HEK293T (cell line): ENCODE data around the gene PDE6A.

Experiments
- CTCF ChIA-PET: fragments of 350-600 bp; formaldehyde crosslinking; extraction: SDS; loops from one replicate; lab custom pipeline; 2021; ENCODE audit warnings: antibody characterized with exemption, inconsistent platforms; lab: Yijun Ruan, JAX
- POLR2A ChIA-PET: fragments of 350-600 bp; formaldehyde crosslinking; extraction: SDS; loops from one replicate; lab custom pipeline; 2020; ENCODE audit warnings: antibody characterized with exemption, inconsistent platforms; lab: Yijun Ruan, JAX
- DNase-seq: peaks from one replicate; pipeline ENCODE4 v3.0.0; 2012; ENCODE audit warnings: mixed read lengths; ENCODE audit errors: extremely low spot score
- ARNT ChIP-seq: fragments of 450-650 bp; IDR thresholded peaks from 2 replicates; pipeline ENCODE4 v1.6.1; 2017; ENCODE audit warnings: mild to moderate bottlenecking
- BHLHE40 ChIP-seq: fragments of 450-650 bp; IDR thresholded peaks from 2 replicates; pipeline ENCODE4 v1.6.1; 2016; ENCODE audit warnings: mild to moderate bottlenecking, moderate library complexity, borderline replicate concordance
- CTBP1 ChIP-seq: fragments of 450-650 bp; IDR thresholded peaks from 2 replicates; pipeline ENCODE4 v1.6.1; 2016; ENCODE audit warnings: borderline replicate concordance
- ELF4 ChIP-seq: fragments of 450-650 bp; IDR thresholded peaks from 2 replicates; pipeline ENCODE4 v1.6.1; 2017; ENCODE audit warnings: antibody characterized with exemption
- FOXA1 ChIP-seq: fragments of 450-650 bp; IDR thresholded peaks from 2 replicates; pipeline ENCODE4 v1.6.1; 2016; ENCODE audit warnings: mild to moderate bottlenecking
- FOXK2 ChIP-seq: fragments of 450-650 bp; IDR thresholded peaks from 2 replicates; pipeline ENCODE4 v1.6.1; 2016; ENCODE audit warnings: mild to moderate bottlenecking
- FOXM1 ChIP-seq: fragments of 450-650 bp; IDR thresholded peaks from 2 replicates; pipeline ENCODE4 v1.6.1; 2017; ENCODE audit warnings: mild to moderate bottlenecking, borderline replicate concordance
- HDGF ChIP-seq: fragments of 450-650 bp; IDR thresholded peaks from 2 replicates; pipeline ENCODE4 v1.6.1; 2017; ENCODE audit warnings: antibody characterized with exemption, borderline replicate concordance
- L3MBTL2 ChIP-seq: fragments of 450-650 bp; conservative IDR thresholded peaks from 2 replicates; pipeline ENCODE4 v1.6.1; 2016; ENCODE audit warnings: mild to moderate bottlenecking
- LEF1 ChIP-seq: fragments of 450-650 bp; IDR thresholded peaks from 2 replicates; pipeline ENCODE4 v1.6.1; 2017; ENCODE audit warnings: mild to moderate bottlenecking, borderline replicate concordance
- NFRKB ChIP-seq: fragments of 450-650 bp; IDR thresholded peaks from 2 replicates; pipeline ENCODE4 v1.6.1; 2016; ENCODE audit warnings: mild to moderate bottlenecking, moderate library complexity
- SP1 ChIP-seq: fragments of 450-650 bp; IDR thresholded peaks from 2 replicates; pipeline ENCODE4 v1.6.1; 2017
- SUZ12 ChIP-seq: fragments of 450-650 bp; IDR thresholded peaks from 2 replicates; pipeline ENCODE4 v1.6.1; 2016; ENCODE audit warnings: mild to moderate bottlenecking
- TARDBP ChIP-seq: fragments of 450-650 bp; IDR thresholded peaks from 2 replicates; pipeline ENCODE4 v1.6.1; 2016
- ZNF384 ChIP-seq: fragments of 450-650 bp; IDR thresholded peaks from 2 replicates; pipeline ENCODE4 v1.6.1; 2016
- TF ChIP-seq, protein P1 (sequence below): fragments of 450-650 bp; IDR thresholded peaks from 2 replicates; pipeline ENCODE4 v1.6.1; 2016

Gene PDE6A

DNA sequence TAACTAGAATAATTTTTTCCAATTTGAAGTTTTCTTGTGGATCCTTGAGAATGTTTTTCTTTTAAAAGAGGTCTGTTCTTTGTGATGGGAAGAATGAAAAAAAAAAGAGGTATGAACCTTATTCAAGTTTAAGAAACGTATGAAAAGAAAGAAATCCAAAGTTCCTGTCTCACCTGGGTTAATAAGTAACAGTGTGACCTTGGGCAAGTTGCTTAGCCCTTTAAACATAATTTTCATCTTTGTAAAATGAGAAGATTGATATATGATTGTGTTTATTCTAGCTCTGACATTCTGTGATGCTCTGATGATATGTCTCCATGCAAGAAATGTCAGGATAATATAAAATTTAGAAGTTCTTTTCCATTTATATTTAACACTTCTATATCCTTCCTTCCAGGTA lies 35.3 kb upstream of the PDE6A start:
- ChIA-PET CTCF (interaction anchor here (1.3 kb wide), 1 partner anchor 18 kb away, joined by 7 read pairs; no protein-coding TSS in a partner anchor), POLR2A (no interaction called here)
- TF ChIP-seq FOXA1: no peak
- no peak for TF ChIP-seq NFRKB
- no peak for TF ChIP-seq ELF4
- TF ChIP-seq TARDBP: no peak
- TF ChIP-seq ZNF384: no peak
- no peak for TF ChIP-seq CTBP1
- TF ChIP-seq ARNT: no peak
- no peak for TF ChIP-seq BHLHE40
- TF ChIP-seq, protein P1, sequence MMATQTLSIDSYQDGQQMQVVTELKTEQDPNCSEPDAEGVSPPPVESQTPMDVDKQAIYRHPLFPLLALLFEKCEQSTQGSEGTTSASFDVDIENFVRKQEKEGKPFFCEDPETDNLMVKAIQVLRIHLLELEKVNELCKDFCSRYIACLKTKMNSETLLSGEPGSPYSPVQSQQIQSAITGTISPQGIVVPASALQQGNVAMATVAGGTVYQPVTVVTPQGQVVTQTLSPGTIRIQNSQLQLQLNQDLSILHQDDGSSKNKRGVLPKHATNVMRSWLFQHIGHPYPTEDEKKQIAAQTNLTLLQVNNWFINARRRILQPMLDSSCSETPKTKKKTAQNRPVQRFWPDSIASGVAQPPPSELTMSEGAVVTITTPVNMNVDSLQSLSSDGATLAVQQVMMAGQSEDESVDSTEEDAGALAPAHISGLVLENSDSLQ: no peak
- TF ChIP-seq L3MBTL2: no peak
- no peak for TF ChIP-seq SUZ12
- TF ChIP-seq SP1: no peak
- DNase-seq: no peak

DNA sequence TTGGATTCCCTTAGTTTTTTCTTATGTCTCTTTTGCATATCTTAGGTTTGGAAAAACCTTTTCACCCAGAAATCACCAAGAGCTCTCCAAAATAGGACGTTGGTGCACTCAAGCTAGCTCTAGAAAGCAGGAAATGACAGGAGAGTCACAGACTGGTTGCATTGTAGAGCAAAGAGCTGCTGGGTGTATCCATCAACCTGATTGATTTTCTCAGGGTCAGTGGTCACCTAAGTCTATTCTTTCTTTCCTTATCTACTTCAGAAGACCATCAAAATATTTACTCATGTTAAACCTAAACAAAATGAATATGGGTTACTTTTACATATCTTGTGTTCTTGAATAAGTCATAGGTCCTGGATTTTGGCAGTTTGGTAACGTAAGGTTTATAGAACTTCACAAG lies 30.8 kb upstream of the PDE6A start:
- CTCF ChIA-PET: interaction anchor here (0.6 to 1.1 kb wide), 2 partner anchors 16 to 121 kb away, joined by 3 read pairs; no protein-coding TSS in a partner anchor
- POLR2A ChIA-PET: interaction anchor here (1.4 kb wide), 1 partner anchor 15 kb away, joined by 3 read pairs; the partner anchor contains the start of gene SLC26A2
- TF ChIP-seq BHLHE40 (no peak), NFRKB (no peak), HDGF (no peak), FOXK2 (no peak), CTBP1 (no peak), LEF1 (no peak), TARDBP (no peak), SUZ12 (no peak), FOXM1 (no peak), ELF4 (no peak), SP1 (no peak), L3MBTL2 (no peak), FOXA1 (no peak), ARNT (no peak), ZNF384 (no peak)
- TF ChIP-seq, protein P1: no peak
- no peak for DNase-seq

DNA sequence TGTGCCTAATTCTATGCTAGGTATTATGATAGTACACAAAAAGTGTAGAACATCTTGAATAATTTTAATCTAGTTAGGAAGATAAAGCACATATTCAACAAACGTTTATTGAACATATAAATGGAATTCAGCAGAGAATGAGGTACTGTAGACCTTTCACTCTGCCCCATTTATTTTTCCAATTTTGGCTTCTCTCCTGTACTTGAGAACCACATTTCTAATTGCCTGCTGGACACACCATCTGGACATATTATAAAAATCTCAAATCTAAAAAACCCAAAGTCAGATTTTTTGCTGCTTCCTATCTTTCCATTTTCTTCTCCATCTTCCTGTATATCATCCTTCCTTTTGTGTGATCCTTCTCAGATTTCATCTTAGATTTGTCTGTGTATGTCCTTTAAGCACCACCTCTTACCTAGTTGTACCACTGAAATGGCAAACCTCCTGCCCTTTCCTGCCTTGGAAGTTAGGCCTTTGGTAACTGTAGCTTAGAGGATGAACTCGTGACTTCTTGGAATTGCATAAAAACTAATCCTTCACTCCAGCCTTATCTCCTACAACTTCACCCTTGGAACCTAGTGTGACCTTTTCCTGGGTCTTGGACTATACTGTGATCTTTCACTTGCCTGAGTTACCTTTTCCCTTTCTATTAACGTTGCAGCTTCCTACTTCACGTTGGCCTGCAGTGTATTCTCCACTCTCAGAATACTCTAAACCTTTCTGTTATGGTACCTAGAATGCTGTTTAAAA lies 24.8 kb upstream of the PDE6A start:
- no peak for DNase-seq
- ChIA-PET CTCF (interaction anchor here (0.6 to 0.7 kb wide), 2 partner anchors 117 to 1112 kb away, joined by 3 to 4 read pairs; no protein-coding TSS in a partner anchor), POLR2A (interaction anchor here (1.8 kb wide), 1 partner anchor 9 kb away, joined by 9 read pairs; the partner anchor contains the start of gene SLC26A2)
- TF ChIP-seq FOXA1 (no peak), ZNF384 (no peak), SUZ12 (no peak), ARNT (no peak), FOXK2 (no peak), LEF1 (no peak), L3MBTL2 (no peak), NFRKB (no peak), CTBP1 (no peak), ELF4 (no peak)
- TF ChIP-seq, protein P1: no peak

DNA sequence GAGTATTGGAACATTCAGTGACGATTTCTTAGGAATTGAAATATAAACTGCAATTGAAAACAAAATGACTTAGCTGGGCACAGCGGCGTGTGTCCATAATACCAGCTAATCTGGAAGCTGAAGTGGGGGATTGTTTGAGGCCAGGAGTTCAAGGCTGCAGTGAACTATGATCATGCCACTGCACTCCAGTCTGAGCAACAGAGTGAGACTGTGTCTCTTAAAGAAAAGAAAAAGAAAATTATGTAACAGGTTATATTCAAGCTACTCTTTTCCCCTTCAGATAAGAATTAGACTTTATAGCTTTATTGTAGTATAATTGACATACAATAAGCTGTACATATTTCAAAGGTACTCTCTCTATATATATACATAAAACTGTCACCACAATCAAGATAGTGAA lies 22.4 kb upstream of the PDE6A start:
- POLR2A ChIA-PET: no interaction called here

DNA sequence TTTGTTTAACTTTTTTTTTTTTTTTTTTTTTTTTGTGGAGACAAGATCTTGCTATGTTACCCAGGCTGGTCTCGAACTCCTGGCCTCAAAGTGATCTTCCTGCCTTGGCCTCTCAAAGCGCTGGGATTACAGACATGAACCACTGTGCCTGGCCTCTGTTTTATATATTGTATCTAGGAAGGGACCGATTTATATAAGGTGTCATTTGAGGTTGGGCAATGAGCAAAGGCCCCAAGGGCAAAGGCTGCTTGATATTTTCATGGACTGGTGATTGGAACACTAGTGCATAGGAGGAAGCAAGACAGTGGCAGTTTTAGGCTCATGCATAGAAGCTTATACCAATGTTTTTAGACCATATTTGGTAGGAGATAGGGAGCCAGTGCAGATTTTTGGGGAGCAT lies 19.1 kb upstream of the PDE6A start:
- CTCF ChIA-PET: no interaction called here
- TF ChIP-seq, protein P1: no peak
- TF ChIP-seq HDGF (no peak), FOXA1 (no peak), BHLHE40 (no peak), CTBP1 (no peak), SP1 (no peak), TARDBP (no peak), SUZ12 (no peak), FOXK2 (no peak), NFRKB (no peak), ARNT (no peak), ZNF384 (no peak), FOXM1 (no peak), LEF1 (no peak), ELF4 (no peak), L3MBTL2 (no peak)
- DNase-seq: no peak
- POLR2A ChIA-PET: no interaction called here

More for the DNA sequence above, 22.4 kb upstream of the PDE6A start:
- TF ChIP-seq FOXK2: no peak
- TF ChIP-seq LEF1: no peak
- TF ChIP-seq CTBP1: no peak
- no peak for TF ChIP-seq SUZ12
- no peak for DNase-seq
- CTCF ChIA-PET: interaction anchor here (1.3 to 2.1 kb wide), 2 partner anchors 24 to 133 kb away, joined by 5 to 6 read pairs; no protein-coding TSS in a partner anchor
